PC-3 (cell line): ENCODE measurements around the gene WDPCP.

Experiments used
- CTCF ChIP-seq: fragments of 300-600 bp; sonication (generic); conservative IDR thresholded peaks from 2 replicates; pipeline ENCODE4 v1.5.1; 2017; ENCODE audit warnings: antibody characterized with exemption, low read depth, mild to moderate bottlenecking, low read length
- EZH2 ChIP-seq: fragments of 300-600 bp; sonication (generic); IDR thresholded peaks from one replicate; pipeline ENCODE4 v1.6.1; 2017; ENCODE audit warnings: antibody characterized with exemption, mild to moderate bottlenecking, low read length; ENCODE audit not compliant: unreplicated experiment
- EZH2phosphoT487 ChIP-seq: fragments of 300-600 bp; sonication (generic); IDR thresholded peaks from 2 replicates; pipeline ENCODE4 v1.6.1; 2018; ENCODE audit warnings: mild to moderate bottlenecking, antibody characterized with exemption, low read length, borderline replicate concordance

- TF ChIP-seq CTCF (no peak), EZH2phosphoT487 (no peak), EZH2 (no peak)
Observed at GRCh38 chr2:63071664-63072063, 516.6 kb downstream of the WDPCP start.
